Lung (tissue), 12 donors: ENCODE measurements around the gene IGFBP5. TPM values are rescaled to one million over a fixed set of nuclear protein-coding genes. Genes with fewer than 3 reads are reported as not detected.

ENCODE experiments used
- ATAC-seq: fragments of 200-7000 bp; cut with Tn5 transposase; one replicate; pipeline ENCODE4 v1.9.1; 2020; ENCODE audit warnings: moderate number of reproducible peaks; ENCODE audit not compliant: insufficient read depth, low FRiP score
- DNase-seq, 3 donors: peaks; one replicate each; pipeline ENCODE4 v3.0.0-alpha.2; 2013 to 2017
- H3K27ac ChIP-seq, 2 donors: one replicate each; pipeline ENCODE4 v1.5.1; 2013; ENCODE audit warnings: mild to moderate bottlenecking in 2 of 2, moderate library complexity in 2 of 2, control low read depth in 1 of 2, inconsistent platforms in 1 of 2, low read depth in 1 of 2, low read length in 1 of 2
- H3K27me3 ChIP-seq, 3 donors: one replicate each; pipeline ENCODE4 v1.5.1; 2013; ENCODE audit warnings: low read length in 2 of 3; ENCODE audit not compliant: control insufficient read depth in 3 of 3, insufficient read depth in 3 of 3
- H3K36me3 ChIP-seq, 4 donors: one replicate each; pipeline ENCODE4 v1.5.1; 2013; ENCODE audit warnings: low read length in 4 of 4, mild to moderate bottlenecking in 1 of 4, moderate library complexity in 1 of 4; ENCODE audit not compliant: control insufficient read depth in 4 of 4, insufficient read depth in 4 of 4
- H3K4me1 ChIP-seq, 5 donors: one replicate each; pipeline ENCODE4 v1.5.1; 2013; ENCODE audit warnings: low read length in 5 of 5, mild to moderate bottlenecking in 2 of 5, moderate library complexity in 1 of 5; ENCODE audit not compliant: control insufficient read depth in 5 of 5, insufficient read depth in 5 of 5
- H3K4me3 ChIP-seq: one replicate; pipeline ENCODE4 v1.5.1; 2013; ENCODE audit warnings: mild to moderate bottlenecking, control low read depth, moderate library complexity
- H3K9ac ChIP-seq, 2 donors: one replicate each; pipeline ENCODE4 v1.5.1; 2013; ENCODE audit warnings: low read length in 2 of 2, control low read depth in 1 of 2; ENCODE audit not compliant: insufficient read depth in 1 of 2
- H3K9me3 ChIP-seq, 4 donors: one replicate each; pipeline ENCODE4 v1.5.1; 2013; ENCODE audit warnings: low read length in 3 of 4, mild to moderate bottlenecking in 1 of 4, moderate library complexity in 1 of 4; ENCODE audit not compliant: control insufficient read depth in 4 of 4, insufficient read depth in 3 of 4
- WGBS, 2 donors: extraction: QIAGEN DNeasy Blood & Tissue Kit; methylation state at CpG; one replicate each; pipeline ENCODE4 v1.1.7; 2013; 5-methylcytosine and 5-hydroxymethylcytosine counted together
- polyA plus RNA-seq, 2 donors: library from polyadenylated mRNA; stranded (reverse); fragments of 200-250 nt; gene quantifications; one replicate each; pipeline ENCODE4 v1.2.1, GENCODE V29; 2013
- total RNA-seq, 2 donors: library from RNA; depleted of rRNA in 1 of 2; stranded (reverse); fragments of >200 nt in 1 of 2; gene quantifications; one replicate each; pipeline ENCODE4 v1.2.1, GENCODE V29; 2014 to 2021
- TF ChIP-seq, protein P1 (sequence below): IDR thresholded peaks from 2 replicates; pipeline ENCODE4 v1.5.1; 2012; ENCODE audit warnings: mild to moderate bottlenecking; ENCODE audit errors: control extremely low read depth, extremely low read depth
- donor health status: control.
- donor health status: control.
- donor health status: Bipolar disorder and iron deficiency.
- donor health status: healthy.
- donor health status: DM: yes; HTN: yes; CAD: no.

IGFBP5 gene
- total and polyA plus RNA-seq, 4 donors: 22.2 to 196 (median 86.8) TPM

DNA sequence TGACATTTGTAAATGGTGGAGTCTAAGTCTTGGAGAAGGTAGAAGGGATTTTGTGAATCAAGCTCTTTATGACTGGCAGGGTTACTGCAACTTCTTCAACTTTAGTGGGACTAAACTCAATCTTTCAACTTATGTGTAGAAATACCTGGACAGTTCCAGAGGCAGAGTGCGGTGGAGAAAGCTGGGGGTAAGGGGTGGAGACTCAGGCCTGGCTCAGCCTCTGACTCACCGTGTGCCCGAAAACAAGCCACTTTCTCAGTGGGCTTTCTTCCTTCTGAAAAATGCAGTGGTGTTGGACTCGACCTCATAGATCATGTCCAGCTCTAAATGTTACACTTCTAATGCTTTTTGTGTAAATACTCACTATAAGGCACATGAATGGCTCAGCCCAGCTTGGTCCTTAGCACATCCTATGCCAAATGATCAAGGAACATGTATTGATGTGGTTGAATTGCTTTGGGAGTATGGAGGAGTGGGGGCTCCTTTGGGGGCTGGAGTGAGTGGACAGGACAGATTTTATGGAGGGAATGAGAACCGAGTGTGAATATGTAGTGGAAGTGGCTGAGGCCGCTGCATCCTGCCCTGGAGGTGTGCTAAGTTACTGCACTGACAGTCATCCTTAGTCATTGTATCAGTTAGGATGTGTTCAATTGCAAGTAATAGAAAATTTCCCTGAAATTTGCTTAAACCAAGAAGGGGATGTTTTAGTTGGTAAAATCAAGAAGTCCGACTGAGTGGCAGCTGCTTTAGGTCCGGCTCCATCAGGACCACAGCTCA, 32.2 kb upstream of the IGFBP5 start:
- Histone ChIP-seq H3K4me3 (no peak overlapping the region), H3K27me3 (no peaks in the 10 kb centered on the region), H3K9me3 (no peaks in the 10 kb centered on the region), H3K9ac (no peak overlapping the region), H3K27ac (no peak overlapping the region), H3K36me3 (no peaks in the 10 kb centered on the region), H3K4me1 (peaks cover 0 to 2% (median 0%) of the 10 kb centered on the region in 5 donors)
- DNase-seq (no peak), ATAC-seq (no peak)
- TF ChIP-seq, protein P1, sequence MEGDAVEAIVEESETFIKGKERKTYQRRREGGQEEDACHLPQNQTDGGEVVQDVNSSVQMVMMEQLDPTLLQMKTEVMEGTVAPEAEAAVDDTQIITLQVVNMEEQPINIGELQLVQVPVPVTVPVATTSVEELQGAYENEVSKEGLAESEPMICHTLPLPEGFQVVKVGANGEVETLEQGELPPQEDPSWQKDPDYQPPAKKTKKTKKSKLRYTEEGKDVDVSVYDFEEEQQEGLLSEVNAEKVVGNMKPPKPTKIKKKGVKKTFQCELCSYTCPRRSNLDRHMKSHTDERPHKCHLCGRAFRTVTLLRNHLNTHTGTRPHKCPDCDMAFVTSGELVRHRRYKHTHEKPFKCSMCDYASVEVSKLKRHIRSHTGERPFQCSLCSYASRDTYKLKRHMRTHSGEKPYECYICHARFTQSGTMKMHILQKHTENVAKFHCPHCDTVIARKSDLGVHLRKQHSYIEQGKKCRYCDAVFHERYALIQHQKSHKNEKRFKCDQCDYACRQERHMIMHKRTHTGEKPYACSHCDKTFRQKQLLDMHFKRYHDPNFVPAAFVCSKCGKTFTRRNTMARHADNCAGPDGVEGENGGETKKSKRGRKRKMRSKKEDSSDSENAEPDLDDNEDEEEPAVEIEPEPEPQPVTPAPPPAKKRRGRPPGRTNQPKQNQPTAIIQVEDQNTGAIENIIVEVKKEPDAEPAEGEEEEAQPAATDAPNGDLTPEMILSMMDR: no peak
- WGBS, 2 donors: 87 to 90% methylated on average over 8 of the region's 8 CpGs

DNA sequence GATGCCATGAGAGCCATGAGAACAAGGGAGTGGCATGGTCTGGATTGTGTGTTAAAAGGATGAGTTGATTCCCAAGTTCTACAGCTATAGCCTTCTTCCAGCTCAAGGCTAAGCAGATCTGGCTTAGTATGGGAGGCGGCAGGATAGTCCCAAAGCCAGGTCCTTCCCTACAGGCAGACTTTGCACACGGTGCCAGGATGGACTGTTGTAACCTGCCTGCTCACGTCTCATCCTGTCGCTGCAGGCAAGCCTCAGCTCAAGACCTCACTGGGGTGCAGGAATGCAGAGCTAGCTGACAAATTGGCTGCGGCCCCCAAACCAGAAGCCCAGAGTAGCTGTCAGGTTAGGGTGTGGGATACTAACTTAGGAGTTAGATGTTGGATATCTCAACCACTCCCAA, 28.8 kb upstream of the IGFBP5 start:
- ATAC-seq: no peak
- H3K27me3 ChIP-seq: no peaks in the 10 kb centered on the region
- H3K4me1 ChIP-seq: peaks cover 0 to 2% (median 0%) of the 10 kb centered on the region in 5 donors

DNA sequence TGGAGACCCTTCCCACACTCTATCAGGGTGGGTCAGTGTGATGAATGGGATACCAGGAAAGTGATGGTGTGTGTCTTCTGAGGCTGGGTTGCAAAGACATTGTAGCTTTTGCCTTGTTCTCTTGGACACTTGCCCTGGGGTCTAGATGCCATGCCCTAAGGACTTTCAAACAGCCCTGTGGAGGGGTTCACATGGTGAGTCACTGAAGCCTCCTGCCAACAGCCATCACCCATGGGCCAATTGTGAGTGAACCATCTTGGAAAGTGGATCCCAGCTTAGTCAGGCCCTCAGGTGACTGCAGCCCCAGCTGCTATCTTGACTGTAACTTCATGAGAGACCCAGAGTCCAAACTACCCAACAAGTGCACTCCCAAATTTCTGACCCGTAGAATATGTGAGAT, 25.8 kb upstream of the IGFBP5 start:
- 86 to 88% methylated on average over 1 of the region's 1 CpG for WGBS, 2 donors
- H3K9me3 ChIP-seq: no peaks in the 10 kb centered on the region
- TF ChIP-seq, protein P1: no peak
- H3K4me3 ChIP-seq: no peak overlapping the region
- H3K4me1 ChIP-seq: peaks cover 0 to 2% (median 0%) of the 10 kb centered on the region in 5 donors
- no peak overlapping the region for H3K9ac ChIP-seq
- H3K27me3 ChIP-seq: no peaks in the 10 kb centered on the region
- no peaks in the 10 kb centered on the region for H3K36me3 ChIP-seq
- H3K27ac ChIP-seq: no peak overlapping the region
- DNase-seq: no peak
- no peak for ATAC-seq

More for the DNA sequence above, 28.8 kb upstream of the IGFBP5 start:
- no peaks in the 10 kb centered on the region for H3K9me3 ChIP-seq
- H3K9ac ChIP-seq: no peak overlapping the region
- H3K27ac ChIP-seq: no peak overlapping the region
- WGBS, 2 donors: 93% methylated on average over 5 of the region's 5 CpGs
- no peak overlapping the region for H3K4me3 ChIP-seq
- TF ChIP-seq, protein P1: no peak
- H3K36me3 ChIP-seq: no peaks in the 10 kb centered on the region
- no peak for DNase-seq
